Activated CD8-positive, alpha-beta memory T cell treated with anti-CD3 and anti-CD28 coated beads, Interleukin-2, amount 10 ng/mL, durations not matched to agents 7 days and 5 days (primary cell): Measurements from ENCODE around the gene ATP5F1D. TPM values are rescaled to one million over a fixed set of nuclear protein-coding genes. Genes with fewer than 3 reads are reported as not detected.
A peak's percentile ranks its signal among the peaks of the same experiment; 100 is the strongest.

Source experiments
- ATAC-seq: fragments of 150-1000 bp; cut with Tn5 transposase; one replicate; pipeline ENCODE4 v1.10.0; 2021; ENCODE audit warnings: moderate library complexity
- CTCF ChIA-PET: fragments of 350-600 bp; sonication (Branson Sonifier 250); formaldehyde crosslinking; loops from one replicate; lab custom pipeline; 2021; ENCODE audit warnings: antibody characterized with exemption; lab: Charles Lee
- DNase-seq: peaks from one replicate; pipeline ENCODE4 v3.0.0-alpha.2; 2020
- H3K27ac Mint-ChIP-seq: one replicate; pipeline ENCODE4 v1.8.0; 2021; ENCODE audit warnings: mild to moderate bottlenecking, mixed read lengths
- H3K27me3 Mint-ChIP-seq: one replicate; pipeline ENCODE4 v1.8.0; 2021; ENCODE audit warnings: mixed read lengths
- H3K36me3 Mint-ChIP-seq: one replicate; pipeline ENCODE4 v1.8.0; 2021; ENCODE audit warnings: mild to moderate bottlenecking, mixed read lengths
- H3K4me1 Mint-ChIP-seq: one replicate; pipeline ENCODE4 v1.8.0; 2021; ENCODE audit warnings: mixed read lengths
- H3K4me3 Mint-ChIP-seq: one replicate; pipeline ENCODE4 v1.8.0; 2021; ENCODE audit warnings: mild to moderate bottlenecking, moderate library complexity, mixed read lengths
- H3K9me3 Mint-ChIP-seq: one replicate; pipeline ENCODE4 v1.8.0; 2022; ENCODE audit warnings: low read depth, mixed read lengths
- total RNA-seq, 2 experiments: library from RNA; stranded (reverse); gene quantifications; one replicate each; pipeline ENCODE4 v1.2.3, GENCODE V29; 2021

The ATP5F1D gene
- total RNA-seq, 2 experiments from 2014 or later = 190 to 221 TPM

DNA sequence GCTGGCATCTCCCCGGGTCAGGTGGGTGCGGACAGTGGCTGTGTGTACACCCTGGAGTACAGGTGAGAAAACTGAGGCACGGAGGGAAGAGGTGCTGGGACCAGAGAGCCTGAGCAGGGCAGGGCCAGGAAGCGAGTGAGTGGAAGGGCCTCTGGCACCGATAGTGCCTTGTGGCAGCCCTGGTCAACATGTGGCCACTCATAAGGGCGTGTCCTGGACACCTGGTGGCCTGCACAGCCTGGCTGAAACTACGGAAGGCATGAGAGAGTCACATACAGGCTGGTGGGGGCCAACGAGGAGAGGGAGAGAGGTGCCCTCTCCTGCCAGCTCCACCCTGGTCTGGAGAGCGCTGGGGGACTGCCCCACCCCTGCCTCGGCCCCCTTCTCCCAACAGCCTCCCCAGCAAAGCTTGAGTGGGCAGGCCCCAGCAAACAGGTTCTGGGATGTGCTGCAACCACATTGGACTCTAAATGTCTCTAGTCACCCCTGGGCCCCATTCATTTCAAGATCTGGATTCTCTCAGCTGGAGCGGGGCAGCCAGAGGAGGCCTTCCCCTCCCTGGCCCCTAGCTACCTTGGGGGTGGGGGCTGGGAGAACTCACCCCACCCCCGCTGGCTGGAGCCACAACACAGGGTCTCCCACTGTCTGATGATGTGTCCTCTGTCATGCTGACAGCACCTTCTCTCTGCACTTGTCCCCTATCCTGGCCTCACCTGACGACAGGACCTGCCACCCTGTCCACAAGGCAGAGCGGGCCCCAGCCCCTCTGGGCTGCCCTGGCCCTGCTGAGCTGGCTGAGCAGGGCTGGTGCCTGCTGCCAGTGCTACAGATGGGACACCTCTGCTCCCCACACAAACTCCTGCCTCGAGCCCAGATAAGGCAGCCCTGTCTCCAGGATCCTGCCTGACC, 9.6 kb upstream of the ATP5F1D start:
- Mint-ChIP-seq H3K27me3 (peaks cover 3% of the 10 kb centered on the region), H3K36me3 (peaks cover 2% of the 10 kb centered on the region), H3K9me3 (no peaks in the 10 kb centered on the region), H3K27ac (no peak overlapping the region), H3K4me1 (no peaks in the 10 kb centered on the region), H3K4me3 (no peak overlapping the region)
- ATAC-seq = no peak
- CTCF ChIA-PET = interaction anchor here (1.3 kb wide), 1 partner anchor 12 kb away, joined by 3 read pairs; no protein-coding TSS in a partner anchor
- DNase-seq = no peak

- Mint-ChIP-seq H3K36me3 (peaks cover 2% of the 10 kb centered on the region), H3K9me3 (no peaks in the 10 kb centered on the region), H3K27me3 (peaks cover 3% of the 10 kb centered on the region), H3K4me1 (no peaks in the 10 kb centered on the region), H3K27ac (no peak overlapping the region), H3K4me3 (no peak overlapping the region)
- CTCF ChIA-PET = interaction anchor here (1.3 kb wide), 1 partner anchor 12 kb away, joined by 3 read pairs; no protein-coding TSS in a partner anchor
- ATAC-seq = no peak
- no peak for DNase-seq
Observed at GRCh38 chr19:1232652-1233072, 8.9 kb upstream of the ATP5F1D start.

DNA sequence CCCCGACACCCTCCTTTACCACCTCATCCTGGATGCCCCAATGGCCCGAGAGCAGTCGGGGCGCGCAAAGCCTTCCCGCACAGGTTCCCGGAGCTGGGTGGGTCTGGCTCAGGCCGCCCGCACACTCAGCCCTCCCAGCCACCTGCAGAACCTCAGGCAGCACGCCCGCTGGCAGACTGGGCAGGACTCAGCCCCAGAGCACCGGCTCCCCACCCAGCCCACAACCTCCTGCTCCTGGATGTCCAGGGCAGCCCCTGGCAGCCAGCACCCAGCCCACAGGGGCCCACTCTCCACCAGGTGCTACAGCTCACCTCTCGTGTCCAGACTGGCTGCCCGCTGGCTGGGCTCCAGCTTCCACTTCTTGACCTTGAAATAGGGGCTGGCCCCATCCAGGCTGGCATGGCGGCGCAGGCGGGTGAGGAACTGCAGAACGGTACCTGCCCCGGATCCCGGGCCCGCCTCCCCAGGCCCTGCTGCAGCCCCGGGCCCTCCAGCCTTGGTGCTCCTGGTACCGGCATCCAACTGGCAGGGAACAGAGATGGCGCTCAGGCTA, 8.4 kb upstream of the ATP5F1D start:
- Mint-ChIP-seq H3K27me3 (peaks cover 3% of the 10 kb centered on the region), H3K4me1 (peaks cover under 1% of the 10 kb centered on the region), H3K36me3 (peaks cover under 1% of the 10 kb centered on the region), H3K4me3 (no peak overlapping the region), H3K27ac (no peak overlapping the region), H3K9me3 (no peaks in the 10 kb centered on the region)
- ATAC-seq = no peak
- CTCF ChIA-PET = interaction anchor here (0.5 to 1.3 kb wide), 2 partner anchors 11 to 1401 kb away, joined by 3 to 4 read pairs; no protein-coding TSS in a partner anchor
- DNase-seq = no peak

DNA sequence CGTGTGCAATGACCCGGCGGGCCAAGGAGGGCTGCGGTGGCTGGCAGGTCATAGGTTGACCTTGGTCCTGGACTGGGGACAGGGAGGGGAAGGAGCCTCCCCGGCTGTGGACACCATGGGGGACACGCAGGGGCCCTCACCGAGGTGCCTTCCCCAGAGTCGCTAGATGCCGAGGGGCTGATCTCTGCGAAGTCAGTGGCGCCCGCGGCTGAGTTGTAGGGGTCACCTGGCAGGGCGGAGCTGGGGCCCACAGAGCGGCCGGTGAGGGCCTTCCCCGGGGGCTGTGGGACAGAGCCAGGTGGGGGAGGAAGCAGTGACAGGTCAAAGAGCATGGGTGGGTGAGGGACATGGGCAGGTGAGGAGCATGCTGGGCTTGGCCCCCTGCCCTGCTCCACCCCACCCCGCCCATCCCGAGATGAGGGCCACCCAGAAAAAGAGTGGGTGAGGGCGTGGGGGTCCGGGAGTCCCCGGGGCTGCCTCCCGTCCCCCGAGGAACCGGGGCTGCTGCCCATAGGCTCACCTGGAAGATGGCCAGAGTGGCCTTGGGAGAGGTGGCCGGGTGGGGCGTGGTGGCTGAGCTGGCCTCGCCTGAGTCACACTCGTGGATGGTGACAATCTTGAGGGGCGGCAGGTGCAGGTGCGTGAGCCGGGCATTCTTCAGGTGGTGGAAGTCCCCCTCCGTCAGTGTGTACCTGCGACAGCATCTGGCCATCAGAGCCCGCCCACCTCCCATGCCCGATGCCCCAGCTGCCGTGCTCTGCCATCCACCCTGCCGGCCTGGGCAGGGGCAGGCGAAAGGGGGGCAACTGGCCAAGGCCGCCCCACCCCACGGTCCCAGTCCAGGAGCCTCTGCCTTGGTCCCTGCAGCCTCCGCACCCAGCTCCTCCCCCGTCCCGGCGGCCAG, 7.2 kb upstream of the ATP5F1D start:
- Mint-ChIP-seq H3K4me3 (no peak overlapping the region), H3K27ac (no peak overlapping the region), H3K27me3 (peaks cover 14% of the 10 kb centered on the region)

GRCh38 chr19:1234955-1235380, 6.6 kb upstream of the ATP5F1D start:
- Mint-ChIP-seq H3K4me1 (peaks cover 7% of the 10 kb centered on the region), H3K9me3 (no peaks in the 10 kb centered on the region), H3K27me3 (peaks cover 16% of the 10 kb centered on the region), H3K27ac (no peak overlapping the region), H3K36me3 (no peaks in the 10 kb centered on the region), H3K4me3 (no peak overlapping the region)
- ATAC-seq (no peak), DNase-seq (no peak)
- CTCF ChIA-PET = no interaction called here

More for the DNA sequence above, 7.2 kb upstream of the ATP5F1D start:
- CTCF ChIA-PET = no interaction called here
- DNase-seq (no peak), ATAC-seq (no peak)
- Mint-ChIP-seq H3K9me3 (no peaks in the 10 kb centered on the region), H3K4me1 (peaks cover 7% of the 10 kb centered on the region), H3K36me3 (no peaks in the 10 kb centered on the region)

DNA sequence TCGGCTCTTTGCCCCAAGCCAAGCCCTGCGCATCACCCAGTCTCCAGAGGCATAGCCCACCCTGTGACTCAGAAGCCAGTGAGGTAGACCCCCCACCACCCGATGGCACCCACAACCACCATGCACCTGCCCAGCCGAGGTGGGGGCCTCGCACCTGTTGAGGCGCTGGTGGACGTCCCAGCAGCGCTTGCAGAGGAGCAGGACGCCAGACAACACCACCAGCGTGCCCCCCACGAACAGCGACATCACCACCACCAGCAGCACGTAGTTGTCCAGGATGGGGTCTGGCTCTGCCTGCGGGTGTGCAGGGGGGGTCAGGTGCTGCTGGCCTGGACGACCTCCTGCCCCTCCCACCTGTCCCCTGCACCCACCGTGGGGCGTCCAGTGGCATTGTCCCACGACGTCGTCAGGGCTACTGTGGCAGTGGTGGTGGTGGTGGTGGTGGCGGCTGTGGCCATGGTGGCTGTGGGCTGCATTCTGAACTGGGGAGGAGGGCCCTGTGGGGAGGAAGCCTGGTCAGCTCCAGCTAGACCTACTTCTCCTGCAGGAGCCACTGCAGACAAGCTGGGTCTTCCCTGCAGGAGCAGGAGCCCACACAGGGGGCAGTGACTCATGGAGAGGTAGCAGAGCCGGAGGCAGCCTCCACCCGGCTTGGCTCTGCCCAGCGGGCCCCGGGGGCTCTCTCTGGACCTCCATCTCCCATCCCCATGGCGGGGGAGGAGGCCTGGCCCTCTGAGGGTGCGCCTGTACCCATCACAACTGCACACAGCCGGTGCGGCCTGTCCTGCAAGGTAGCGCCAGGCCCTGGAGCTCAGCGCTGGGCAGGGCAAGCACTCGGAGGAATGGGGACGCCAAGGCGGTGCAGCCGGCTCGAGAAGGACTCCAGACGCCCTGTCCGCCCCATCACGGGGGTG, 5.7 kb upstream of the ATP5F1D start:
- Mint-ChIP-seq H3K27ac (no peak overlapping the region), H3K4me3 (no peak overlapping the region), H3K36me3 (no peaks in the 10 kb centered on the region), H3K27me3 (peaks cover 16% of the 10 kb centered on the region), H3K4me1 (peaks cover 9% of the 10 kb centered on the region), H3K9me3 (no peaks in the 10 kb centered on the region)
- ATAC-seq = no peak
- CTCF ChIA-PET = interaction anchor here (0.7 kb wide), 1 partner anchor 69 kb away, joined by 3 read pairs; no protein-coding TSS in a partner anchor
- no peak for DNase-seq

DNA sequence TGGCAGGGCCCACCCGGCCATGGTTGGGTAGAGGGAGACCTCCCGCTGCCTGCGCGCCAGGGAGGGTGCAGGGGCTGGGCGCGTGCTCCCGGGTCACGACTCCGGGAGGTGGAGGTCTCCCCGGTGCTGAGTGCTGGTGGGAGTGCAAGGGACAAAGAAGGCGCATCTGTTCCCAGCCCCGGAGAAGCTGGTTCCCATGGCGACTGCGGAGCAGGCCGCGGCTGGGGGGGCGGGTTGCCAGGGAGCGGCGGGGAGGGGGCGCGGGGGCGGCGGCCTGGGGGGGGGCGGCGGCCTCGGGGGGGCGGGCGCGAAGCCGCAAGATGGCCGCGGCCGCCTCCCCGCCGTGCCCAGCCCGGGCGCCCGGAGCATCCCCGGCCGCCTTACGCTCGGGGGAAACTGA, 5.0 kb upstream of the ATP5F1D start:
- no peak overlapping the region for H3K4me3 Mint-ChIP-seq
- CTCF ChIA-PET = interaction anchor here (0.7 kb wide), 1 partner anchor 70 kb away, joined by 3 read pairs; no protein-coding TSS in a partner anchor

DNA sequence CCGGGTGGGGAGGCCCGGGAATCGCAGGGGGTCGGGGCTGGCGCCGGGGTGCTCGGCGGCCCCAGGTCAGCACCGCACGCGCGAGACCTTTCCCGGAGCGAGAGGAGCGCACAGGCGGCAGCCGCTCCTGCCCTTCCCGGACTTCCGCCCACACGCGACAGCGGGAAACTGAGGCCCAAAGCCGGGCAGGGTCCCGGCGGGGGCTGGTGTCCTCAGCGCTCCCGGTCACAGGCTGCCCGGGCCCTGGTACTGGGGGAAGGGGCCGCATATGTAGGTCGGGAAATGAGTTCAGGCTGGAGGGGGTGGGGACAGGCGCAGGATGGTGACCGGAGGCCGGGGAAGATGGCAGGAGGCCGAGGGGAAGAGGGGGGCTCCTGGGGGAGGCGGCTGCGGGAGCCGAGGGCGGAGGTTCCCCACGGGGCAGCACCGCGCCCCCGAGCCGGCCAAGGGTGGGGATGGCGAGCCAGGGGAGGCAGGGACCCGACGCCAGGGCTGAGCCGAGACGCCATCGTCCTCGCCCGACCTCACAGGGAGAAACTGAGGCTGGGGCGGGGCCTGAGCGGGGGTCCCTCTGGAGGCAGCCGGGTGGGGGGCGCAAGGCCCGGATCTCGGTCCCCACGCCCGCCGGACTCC, 4.4 kb upstream of the ATP5F1D start:
- ATAC-seq = no peak
- CTCF ChIA-PET = no interaction called here
- Mint-ChIP-seq H3K27ac (no peak overlapping the region), H3K4me1 (peaks cover 16% of the 10 kb centered on the region), H3K4me3 (no peak overlapping the region), H3K36me3 (no peaks in the 10 kb centered on the region), H3K9me3 (no peaks in the 10 kb centered on the region), H3K27me3 (peaks cover 16% of the 10 kb centered on the region)
- no peak for DNase-seq

More for the DNA sequence above, 5.0 kb upstream of the ATP5F1D start:
- no peak for DNase-seq
- peaks cover 15% of the 10 kb centered on the region for H3K4me1 Mint-ChIP-seq
- ATAC-seq = no peak
- no peaks in the 10 kb centered on the region for H3K36me3 Mint-ChIP-seq
- peaks cover 16% of the 10 kb centered on the region for H3K27me3 Mint-ChIP-seq
- no peak overlapping the region for H3K27ac Mint-ChIP-seq
- no peaks in the 10 kb centered on the region for H3K9me3 Mint-ChIP-seq

GRCh38 chr19:1237754-1238368, 3.7 kb upstream of the ATP5F1D start, which contains the start of gene CBARP:
TSS of gene CBARP (minus strand) at chr19:1238005. CDS start at chr19:1236100, 1,905 bp downstream.
- ATAC-seq (no peak), DNase-seq (no peak)
- Mint-ChIP-seq H3K27me3 (peaks cover 16% of the 10 kb centered on the region), H3K4me1 (peaks cover 23% of the 10 kb centered on the region), H3K36me3 (no peaks in the 10 kb centered on the region), H3K4me3 (peak within 1 kb of the TSS; percentile 46), H3K27ac (no peak within 1 kb of the TSS), H3K9me3 (no peaks in the 10 kb centered on the region)
- CTCF ChIA-PET = interaction anchor here (1.0 to 10.1 kb wide), 4 partner anchors 15 to 318 kb away, joined by 3 to 723 read pairs (median 4); partner anchors contain the start of gene CIRBP

DNA sequence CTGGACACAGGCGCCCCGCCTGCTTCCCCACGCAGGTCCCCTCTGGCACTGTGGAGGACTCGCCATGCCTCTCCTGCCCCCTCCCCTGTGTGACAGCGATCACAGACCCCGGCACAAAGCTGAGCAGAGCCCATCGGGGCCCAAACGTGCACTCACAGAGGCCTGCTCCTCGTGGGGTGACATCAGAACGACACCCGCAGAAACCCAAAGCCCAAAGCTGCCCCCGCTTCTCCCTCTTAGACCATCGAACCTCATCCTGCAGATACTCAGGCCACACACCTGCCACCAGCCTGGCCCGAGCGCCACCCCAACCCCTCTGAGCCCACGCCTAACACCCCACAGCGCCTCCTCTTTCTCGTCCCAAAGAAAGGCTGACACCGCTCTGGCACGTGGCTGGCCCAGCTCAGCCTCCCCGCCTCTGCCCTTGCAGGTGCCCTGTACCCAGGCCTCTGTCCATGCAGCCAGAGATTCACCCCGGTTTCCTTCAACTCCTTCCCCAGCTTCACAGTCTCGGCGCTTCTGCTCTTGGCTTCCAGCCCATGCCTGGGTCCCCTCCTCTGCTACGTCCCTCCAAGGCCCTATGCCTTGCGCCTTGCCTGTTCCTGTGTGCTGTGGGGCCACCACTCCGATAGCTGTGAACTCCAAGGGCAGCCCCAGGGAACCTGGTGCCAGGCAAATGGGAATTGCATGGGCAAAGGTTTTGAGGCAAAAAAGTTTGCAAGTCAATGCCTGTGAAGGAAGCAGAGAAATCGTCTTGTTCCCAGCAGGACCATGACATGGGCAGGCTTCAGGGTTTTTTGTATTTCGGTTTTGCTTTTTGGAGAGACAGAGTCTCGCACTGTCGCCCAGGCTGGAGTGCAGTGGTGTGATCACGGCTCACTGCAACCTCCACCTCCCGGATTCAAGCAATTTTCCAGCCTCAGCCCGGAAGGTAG, 2.9 kb upstream of the ATP5F1D start:
- ATAC-seq = no peak
- Mint-ChIP-seq H3K27me3 (peaks cover 16% of the 10 kb centered on the region), H3K4me3 (peak overlapping the region; percentile 46)

More for the DNA sequence above, 2.9 kb upstream of the ATP5F1D start:
- Mint-ChIP-seq H3K36me3 (no peaks in the 10 kb centered on the region), H3K4me1 (peaks cover 31% of the 10 kb centered on the region), H3K9me3 (no peaks in the 10 kb centered on the region), H3K27ac (no peak overlapping the region)
- DNase-seq = no peak
- CTCF ChIA-PET = interaction anchor here (0.8 to 10.1 kb wide), 7 partner anchors 16 to 319 kb away, joined by 3 to 723 read pairs (median 3); partner anchors contain the start of gene CIRBP
